SU-DHL-6 (cell line): Measurements from ENCODE around the gene MCM5.

Experiments
- EZH2phosphoT487 ChIP-seq: fragments of 200-600 bp; sonication (generic), shearing (Covaris generic); conservative IDR thresholded peaks from 2 replicates; pipeline ENCODE4 v1.6.1; 2018; ENCODE audit warnings: mild to moderate bottlenecking, antibody characterized with exemption, low read length, moderate library complexity, mixed read lengths
- TF ChIP-seq, protein P1 (sequence below): fragments of 200-600 bp; sonication (generic); IDR thresholded peaks from one replicate; pipeline ENCODE4 v1.5.1; 2017; ENCODE audit warnings: antibody characterized with exemption, mild to moderate bottlenecking, low read length, moderate library complexity; ENCODE audit not compliant: insufficient read depth, poor library complexity, severe bottlenecking

GRCh38 chr22:35443790-35444684, 44.1 kb downstream of the MCM5 start:
- TF ChIP-seq, protein P1, sequence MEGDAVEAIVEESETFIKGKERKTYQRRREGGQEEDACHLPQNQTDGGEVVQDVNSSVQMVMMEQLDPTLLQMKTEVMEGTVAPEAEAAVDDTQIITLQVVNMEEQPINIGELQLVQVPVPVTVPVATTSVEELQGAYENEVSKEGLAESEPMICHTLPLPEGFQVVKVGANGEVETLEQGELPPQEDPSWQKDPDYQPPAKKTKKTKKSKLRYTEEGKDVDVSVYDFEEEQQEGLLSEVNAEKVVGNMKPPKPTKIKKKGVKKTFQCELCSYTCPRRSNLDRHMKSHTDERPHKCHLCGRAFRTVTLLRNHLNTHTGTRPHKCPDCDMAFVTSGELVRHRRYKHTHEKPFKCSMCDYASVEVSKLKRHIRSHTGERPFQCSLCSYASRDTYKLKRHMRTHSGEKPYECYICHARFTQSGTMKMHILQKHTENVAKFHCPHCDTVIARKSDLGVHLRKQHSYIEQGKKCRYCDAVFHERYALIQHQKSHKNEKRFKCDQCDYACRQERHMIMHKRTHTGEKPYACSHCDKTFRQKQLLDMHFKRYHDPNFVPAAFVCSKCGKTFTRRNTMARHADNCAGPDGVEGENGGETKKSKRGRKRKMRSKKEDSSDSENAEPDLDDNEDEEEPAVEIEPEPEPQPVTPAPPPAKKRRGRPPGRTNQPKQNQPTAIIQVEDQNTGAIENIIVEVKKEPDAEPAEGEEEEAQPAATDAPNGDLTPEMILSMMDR = no peak
- TF ChIP-seq EZH2phosphoT487 = no peak
